Amygdala (tissue), 56 donors: ENCODE measurements around the gene IL21R.

ENCODE experiments used
- DNase-seq, 56 donors: peaks; one replicate each; lab custom pipeline; 2025; lab: John Stamatoyannopoulos, UW

IL21R gene

DNA sequence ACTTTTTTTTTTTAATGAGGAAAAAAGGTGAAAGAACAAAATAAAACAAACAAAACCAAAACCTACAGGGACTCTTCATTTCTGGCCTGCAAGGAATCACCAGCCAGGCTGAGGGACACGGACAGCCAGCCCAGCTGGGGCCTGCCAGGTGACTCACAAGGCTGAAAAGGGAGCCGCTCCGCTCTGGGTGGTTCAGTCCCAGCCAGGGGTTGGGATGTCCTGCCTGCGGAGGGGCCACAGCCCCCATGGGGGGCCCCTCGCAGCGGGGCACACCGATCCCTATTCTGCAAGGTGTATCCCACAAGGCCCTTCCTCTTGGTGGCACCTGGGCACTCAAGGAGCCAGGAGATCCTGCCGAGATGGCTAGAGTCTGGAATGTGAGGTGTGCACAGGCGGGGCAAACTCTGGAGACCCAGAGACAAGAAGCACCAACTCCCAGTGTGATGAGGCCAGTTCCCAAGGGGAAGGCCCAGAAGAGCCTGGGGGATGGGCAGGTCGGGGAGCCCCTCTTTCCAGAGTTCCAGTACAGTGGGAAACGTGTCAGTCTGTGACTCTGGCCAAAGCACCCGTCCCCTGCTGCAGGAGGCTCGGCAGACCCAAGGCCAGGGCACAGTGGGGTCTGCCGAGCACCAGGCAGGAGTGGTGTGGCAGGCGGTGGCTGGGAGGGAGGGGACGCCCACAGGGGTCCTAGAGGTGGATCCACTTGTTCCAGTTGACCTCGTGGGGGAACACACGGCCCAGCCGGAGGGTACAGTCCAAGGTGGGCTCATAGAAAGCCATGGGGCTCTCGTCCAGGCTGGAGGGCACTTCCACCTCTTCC, 58.9 kb downstream of the IL21R start:
- DNase-seq, result no peak

DNA sequence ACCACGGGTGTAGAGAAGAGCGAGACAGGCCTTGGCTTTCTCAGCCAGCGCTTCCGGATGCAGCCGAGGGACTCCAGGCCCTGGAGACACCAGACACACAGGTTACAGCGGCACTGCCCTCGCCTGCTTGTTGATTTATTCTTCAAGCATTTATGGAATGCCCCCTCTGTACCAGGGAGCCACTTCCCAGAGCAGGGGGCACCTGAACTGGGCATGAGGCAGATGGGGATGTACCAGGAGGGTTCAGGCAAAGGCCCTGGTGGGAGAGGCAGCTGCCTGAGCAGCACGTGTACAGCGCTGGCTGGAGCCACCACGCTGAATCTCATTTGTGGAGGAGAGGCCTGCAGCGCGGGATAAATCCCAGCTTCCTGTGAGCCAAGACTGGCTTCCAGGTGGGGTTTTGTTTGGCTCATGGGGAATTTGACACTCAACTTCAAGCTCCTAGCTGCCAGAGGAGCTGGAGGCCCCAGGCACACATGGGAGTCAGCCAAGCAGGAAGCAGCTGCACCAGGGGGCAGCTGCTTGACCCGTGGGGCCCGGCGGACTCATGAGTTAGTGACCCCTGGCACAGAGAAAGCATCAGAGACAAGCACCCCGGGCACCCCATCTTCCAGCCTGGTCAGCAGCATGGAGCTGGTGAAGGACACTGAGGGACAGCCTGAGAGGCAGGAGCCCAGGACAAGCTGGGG, 59.7 kb downstream of the IL21R start:
- DNase-seq, result no peak

DNA sequence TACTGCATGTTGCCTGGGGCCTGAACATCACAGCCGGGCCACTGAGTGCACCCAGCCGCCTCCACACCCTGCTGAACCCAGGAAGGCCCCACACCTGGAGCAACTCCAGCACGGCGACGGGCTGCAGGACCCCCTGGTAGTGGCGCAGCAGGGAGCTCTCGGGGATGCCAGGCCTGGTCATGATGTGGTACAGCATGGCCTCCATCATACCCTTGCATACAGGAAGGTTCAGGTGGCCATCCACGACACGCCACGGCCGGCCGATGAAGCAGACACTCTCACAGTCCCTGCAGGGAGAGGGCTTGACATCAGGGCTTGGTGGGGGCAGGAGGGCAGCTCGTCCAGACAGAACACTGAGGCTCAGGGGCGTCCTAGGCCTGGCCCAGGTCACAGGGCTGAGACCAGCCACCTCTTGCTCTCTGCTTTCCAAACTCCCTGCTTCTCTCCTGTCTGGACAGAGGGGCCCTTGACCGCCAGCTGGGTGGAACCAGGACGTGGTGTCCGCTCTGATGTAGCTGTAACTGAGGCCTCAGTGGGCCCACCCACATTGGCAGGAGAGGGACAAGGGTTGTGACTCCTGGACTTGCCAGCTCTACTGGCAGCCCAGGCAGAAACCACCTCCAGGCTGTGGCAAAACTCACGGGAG, 60.3 kb downstream of the IL21R start:
- DNase-seq, result no peak

DNA sequence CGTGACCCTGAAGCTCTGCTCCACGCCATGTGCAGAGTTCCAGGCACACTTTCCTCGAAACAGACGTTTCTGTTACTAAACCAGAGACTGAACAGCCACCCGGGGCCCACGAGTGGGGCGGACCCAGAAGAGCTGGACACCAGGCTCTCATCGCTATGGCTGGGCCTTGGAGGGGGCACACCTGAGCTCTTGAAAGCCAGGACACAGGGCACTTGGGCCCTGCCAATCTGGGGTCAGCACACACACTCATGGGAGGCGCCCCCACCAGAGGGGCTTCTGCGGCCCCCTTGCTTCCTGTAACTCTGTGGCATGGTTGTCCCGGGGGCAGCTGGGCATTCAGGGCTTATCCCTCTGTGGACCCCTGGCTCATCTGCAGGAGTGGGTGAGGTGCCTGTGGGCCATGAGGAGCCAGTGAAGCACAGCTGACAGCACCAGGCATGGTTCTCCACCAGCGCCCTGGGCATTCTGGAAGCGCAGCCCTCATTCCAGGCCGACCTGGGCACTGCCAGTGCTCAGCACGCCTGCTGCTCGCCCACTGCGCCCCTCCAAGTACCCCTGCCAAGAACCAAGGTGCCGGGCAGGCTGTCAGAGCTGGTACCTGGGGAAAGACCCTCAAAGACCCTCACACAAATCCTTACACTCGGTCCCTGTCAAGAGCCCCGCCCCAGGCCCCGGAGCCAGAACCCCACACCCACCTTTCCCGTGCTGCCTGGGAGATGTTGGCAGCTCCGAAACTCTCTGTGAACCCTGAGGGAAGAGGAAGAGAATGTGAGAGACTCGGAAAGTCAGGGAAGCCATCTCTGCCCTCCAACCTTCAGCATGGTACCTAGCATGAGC, 61.1 kb downstream of the IL21R start:
- no peak for DNase-seq

DNA sequence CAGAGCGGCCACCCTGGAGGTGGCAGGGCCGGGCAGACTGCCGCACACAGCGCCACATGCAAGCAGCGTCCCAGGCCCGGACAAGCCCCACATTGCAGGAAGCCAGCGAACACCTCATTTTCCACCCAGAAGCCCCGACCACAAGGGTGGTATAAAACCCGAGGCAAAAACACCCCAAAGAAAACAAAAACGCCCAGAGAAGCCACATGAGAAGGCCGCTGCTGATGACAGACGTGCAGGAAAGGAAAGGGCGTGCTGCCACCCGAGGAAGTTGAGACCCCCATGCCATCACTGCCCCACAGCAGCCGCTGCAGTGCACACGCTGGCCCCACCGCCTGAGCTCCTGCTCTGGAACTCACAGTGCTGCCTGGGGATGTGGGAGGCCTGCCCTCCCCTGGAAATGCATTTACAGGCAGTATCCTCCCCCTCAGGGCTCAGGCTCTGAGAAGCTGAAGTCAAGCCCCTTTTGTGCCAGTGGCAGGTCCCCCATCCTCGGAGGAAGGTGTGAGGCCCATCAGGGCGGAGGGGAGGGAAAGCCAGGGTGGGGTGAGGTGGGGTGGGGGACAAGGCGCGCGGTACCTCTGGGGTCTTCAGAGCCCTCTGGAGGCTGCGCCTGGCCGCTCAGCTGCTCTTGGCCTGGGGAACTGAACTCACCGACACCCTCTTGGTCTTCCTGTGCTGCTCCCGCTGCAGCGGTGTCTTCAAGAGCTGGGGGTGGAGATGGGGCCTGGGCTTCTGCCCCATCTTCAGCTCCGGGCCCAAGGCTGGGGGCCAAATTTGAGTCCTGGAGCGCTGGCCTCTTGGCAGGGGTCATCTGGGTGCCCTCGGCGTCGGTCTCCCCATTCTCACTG, 62.0 kb downstream of the IL21R start:
- DNase-seq, result no peak

DNA sequence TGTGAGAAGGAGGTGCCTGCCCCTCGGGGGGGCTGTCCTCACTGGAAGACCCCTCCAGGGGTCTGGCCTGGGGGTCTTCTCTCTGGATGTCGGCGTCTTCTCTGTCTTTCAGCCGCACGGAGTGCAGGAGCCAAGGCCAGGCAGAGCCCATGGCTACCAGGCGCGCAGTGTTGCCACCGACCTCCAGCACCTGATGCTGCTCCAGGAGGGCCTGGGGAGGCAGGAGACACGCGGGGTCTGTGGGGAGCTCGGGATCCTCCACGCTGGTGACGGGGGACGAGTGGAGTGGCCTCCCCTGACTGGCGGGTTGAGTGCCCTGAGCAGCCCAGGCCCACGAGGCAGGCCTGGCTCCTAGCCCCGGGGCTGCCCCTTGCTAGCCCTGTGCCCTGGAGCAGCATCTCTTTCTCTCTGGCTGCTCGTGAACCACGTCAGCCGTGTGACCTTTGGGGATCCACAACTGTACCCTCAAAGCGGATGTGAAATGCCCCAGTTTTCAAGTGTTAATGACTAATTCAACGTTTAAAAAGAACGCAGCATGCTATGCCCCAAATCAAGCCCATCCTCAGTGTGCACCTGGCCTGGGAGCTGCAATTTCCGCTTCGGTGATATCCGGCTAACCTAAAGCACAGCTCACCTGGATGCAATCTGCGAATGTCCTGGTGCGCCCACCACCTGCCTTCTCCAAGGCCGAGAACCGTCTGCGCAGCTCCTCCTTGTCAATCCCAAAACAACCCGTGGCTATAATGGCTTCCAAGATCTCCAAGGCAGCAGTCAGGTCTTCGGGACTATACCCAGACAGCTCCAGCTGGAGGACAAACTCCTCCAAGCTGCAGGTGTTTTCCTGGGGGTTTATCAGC, 62.9 kb downstream of the IL21R start:
- DNase-seq, result no peak

DNA sequence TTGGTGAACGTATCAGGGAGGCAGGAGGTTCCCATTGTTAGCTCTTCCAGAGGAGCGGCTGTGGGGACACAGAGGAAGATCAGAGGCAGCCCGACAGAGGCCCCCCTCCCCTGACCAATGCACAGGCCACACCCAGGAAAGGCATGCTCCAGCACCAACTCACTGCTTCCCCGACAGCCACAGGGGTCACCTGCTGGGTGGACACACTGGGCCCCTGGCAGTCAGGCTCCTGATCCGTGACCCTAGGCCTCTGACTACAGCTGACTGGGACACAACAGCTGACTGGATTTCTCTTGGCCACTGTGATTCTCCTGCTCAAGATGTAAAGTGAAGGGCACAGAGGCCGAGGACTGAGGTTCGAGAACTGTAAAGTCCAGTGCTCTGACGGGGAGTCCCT, 63.5 kb downstream of the IL21R start:
- no peak for DNase-seq

DNA sequence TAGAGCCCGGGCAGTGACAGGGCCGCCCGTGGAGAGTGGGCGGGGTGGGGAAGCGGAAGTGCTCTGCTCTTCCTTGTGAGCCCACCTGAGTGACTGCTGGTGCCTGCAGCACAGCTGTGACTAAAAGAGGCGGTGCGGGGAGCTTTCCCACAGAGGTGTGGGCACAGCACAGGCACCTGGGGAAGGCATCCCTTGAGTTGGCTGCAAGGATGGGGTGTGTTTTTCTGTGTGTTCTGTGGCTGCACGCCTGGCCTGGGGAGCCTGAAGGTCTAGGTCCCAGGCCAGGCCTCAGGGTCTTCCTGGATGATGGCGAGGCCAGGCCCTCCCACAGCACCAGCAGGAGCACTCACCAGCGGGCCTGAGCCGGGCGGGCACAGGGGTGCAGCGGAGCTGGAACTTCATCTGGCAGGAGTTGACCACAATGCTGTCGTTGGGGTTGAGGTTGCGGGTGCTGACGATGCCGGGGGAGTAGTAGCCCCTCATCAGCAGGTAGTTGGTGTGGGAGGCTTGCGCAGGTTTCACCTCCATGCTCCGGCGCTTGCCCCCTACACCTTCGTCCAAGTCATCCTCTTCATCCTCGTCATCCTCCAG, 67.1 kb downstream of the IL21R start:
- no peak for DNase-seq

DNA sequence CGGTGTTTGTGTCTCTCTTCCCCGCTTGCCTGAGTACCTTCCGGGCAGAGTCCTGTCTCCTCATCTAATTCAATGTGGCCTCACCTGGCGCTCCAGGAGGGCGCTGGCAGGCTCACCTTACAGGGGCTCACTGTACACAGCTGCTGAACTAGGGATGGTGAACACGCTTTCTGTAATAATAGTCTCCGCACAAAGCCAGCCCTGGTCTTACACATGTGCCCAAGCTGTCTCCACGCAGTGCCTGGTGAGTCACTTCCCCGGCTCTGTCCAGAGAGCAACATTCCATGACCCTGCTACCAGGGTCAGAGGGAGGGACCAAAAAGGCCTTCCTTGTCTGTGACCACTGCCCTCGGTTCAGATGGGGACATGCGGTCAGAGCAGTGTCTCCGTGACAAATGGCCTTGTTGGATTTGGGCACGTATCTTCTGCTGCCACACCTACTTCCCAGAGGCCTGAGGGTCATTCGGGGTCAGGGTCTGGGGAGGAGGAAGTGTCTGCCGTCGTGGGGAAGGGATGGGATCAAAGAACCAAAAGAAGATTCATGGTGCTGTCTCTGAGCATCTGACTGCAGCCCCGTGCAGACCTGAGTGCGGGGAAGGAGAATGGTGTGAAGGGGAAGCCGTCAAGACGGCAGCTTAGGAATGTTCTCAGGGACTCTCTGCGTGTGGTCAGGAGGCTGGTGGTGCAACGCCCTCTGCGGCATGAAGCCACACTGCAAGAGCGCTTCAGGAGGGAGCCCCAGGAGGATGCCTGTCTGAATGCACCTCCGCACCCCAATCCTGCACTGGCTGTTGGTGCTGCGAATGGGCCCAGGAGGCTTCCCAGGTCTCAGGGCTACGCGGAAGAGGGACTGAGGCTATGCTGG, 68.8 kb downstream of the IL21R start:
- no peak for DNase-seq

DNA sequence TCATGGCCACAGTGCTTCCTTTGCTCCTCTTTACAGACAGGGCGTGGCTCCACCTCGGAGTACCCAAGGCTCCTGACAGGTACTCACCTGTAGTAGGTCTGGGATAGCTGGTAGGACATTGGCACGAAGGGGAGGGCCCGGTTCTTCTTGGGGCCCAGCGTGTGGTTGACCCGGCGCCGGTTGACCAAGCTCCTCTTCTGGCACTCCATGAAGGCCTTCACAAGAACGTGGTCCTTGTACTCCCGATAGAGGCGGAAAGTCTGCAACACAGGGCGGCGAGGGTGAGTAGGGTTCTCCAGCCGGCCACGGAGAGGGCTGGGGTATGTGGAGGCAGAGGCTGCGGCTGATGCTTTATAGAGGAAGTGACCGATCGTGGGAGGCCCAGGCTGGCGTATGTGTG, 69.7 kb downstream of the IL21R start:
- DNase-seq, result no peak

DNA sequence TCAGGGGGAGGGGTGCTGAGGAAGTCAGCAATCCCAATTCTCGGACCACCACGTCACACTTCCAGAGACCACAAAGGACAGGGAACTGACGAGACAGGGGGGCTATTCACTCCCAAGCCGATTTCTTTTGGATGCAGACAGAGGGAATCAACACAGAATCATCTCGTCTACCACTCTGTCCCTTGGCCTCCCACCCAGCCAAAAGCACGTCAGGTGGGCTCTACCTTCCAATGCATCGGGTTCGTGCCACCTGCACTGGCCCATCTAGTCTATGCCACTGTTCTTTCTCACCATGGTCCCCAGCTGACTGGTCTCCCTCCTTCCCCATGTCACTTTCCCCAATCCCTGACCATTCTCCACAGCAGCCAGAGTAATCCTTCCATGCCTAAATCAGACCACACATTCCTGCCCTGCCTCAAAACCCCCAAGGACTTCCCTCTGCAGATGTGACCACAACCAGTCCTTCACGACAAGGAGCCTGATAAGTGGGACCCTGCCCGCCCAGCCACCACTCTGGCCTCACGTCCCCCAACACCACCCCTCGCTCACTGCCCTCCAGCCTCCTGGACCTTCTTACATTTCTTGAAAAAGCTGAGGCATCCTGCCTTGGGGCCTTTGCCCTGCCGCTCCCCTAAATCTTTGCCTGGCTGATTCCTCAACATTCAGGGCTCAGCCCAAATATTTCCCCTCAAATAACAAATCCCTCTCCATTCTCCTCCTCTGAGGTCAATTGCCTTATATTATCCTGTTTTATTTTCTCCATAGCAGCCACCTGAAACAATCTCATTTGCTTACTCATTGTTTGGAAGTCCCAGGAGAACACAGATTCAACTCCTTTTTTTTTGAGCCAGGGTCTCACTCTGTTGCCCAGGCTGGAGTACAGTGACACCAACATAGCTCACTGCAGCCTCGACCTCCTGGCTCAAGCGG, 70.4 kb downstream of the IL21R start:
- no peak for DNase-seq

DNA sequence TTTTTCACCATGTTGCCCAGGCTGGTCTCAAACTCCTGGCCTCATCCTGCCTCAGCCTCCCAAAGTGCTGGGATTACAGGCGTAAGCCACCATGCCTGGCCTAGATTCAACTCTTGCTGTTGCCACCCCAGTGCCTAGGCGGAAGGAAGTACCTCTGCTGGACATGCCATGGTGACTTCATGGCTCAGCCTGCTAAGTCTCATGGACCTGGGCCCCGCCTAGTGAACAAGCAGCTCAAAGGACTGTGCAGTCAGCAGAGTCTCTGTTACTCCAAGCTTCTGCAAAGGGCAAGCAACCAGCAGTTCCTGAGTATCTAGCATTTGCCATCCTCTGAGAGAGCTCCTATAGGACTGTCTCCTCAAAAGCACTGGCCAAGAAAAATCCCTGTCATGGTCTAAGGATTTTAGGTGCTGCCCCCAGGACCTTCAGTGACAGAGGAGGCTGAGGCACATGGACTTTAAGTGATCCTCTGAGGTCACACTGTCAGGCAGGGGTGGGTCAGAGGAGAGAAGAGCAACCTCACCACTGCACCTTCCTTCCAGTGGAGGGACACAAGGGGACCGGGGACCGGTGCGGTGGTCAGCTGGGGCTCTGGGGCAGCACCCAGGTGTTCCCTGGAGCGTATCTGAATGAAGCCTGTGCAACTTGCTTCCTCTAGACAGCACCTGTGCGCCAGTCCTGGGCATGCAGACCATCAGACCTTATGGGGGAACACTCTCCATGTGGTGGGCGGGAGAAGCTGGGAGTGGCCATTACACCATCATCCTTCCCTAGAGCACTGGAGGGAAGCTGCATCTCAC, 71.3 kb downstream of the IL21R start:
- no peak for DNase-seq

DNA sequence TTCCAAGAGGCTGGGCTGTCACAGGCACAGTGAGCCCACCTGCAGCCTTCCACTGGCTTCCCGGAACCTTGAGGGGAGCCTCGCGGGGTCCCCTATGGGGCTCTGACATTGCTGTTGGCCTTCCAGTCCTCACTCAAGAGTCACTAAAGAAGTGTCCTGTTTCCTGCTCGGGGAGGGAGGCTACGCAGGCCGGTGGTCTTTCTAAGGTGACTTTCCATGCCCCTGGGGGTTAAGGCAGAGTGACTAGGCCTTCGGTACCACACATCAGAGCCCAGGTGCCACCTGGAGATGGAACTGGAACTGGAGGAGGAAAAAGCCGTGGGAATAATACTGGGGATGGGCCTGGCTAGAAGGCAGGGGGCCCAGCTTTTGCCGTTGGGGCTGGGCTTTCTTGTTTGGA, 72.1 kb downstream of the IL21R start:
- no peak for DNase-seq

DNA sequence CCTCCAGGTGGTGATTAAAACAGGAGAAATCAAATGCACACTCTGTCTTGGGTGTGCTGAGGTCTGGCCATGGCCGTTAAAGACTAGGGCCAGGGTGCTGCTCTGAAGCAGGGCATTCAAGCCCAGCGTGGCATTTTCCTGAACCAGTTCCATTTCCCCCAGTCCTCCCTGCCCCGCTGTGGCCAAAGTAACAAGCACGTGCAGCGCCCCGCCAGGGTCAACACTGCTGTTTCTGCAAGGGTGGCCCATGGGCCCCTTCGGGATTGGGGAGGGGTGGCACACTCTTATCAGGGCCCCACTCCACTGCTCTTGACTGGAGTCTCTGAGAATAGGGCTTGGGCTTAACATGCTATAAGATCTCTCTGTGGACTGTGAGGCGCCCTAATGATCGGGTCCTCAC, 72.9 kb downstream of the IL21R start:
- DNase-seq, result no peak

DNA sequence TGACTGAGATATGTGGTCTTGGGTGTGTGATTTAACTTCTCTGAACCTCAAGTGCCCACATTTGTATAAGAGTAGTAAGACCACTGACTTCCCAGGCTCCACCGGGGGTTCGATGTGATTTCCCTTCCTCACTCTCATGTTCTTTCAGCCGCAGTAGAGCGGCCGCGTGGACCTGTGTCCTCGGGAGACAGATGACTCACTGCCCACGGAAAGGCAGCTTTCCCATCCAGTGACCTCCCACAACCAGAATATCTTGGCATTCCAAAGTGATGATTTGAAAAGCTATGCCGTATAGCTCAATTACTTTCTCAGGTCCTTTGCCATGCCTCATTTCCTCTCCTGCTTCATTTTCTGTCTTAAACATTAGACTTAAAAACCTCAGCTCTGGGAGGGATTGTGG, 73.6 kb downstream of the IL21R start:
- DNase-seq, result no peak

DNA sequence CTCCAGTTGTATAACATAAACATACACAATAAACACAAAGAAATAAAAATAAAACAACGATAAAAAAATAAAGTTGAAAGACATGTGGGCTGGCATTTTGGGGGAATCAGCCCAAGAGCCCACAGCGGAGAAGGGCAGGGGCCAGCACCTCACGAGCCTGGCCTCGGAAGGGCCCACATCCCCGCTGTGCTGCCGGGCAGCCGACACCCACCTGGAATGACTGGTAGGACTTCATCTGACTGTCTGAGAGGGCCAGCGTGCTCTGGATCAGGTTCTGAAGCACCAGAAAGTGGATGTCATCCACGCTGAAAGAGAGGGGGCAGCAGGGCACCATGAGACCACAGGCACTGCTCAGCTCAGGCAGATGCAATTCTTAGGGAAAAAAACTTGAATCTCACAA, 74.3 kb downstream of the IL21R start:
- DNase-seq, result no peak
